ENCODE results near the gene CLDN14.

CLDN14 gene

DNA sequence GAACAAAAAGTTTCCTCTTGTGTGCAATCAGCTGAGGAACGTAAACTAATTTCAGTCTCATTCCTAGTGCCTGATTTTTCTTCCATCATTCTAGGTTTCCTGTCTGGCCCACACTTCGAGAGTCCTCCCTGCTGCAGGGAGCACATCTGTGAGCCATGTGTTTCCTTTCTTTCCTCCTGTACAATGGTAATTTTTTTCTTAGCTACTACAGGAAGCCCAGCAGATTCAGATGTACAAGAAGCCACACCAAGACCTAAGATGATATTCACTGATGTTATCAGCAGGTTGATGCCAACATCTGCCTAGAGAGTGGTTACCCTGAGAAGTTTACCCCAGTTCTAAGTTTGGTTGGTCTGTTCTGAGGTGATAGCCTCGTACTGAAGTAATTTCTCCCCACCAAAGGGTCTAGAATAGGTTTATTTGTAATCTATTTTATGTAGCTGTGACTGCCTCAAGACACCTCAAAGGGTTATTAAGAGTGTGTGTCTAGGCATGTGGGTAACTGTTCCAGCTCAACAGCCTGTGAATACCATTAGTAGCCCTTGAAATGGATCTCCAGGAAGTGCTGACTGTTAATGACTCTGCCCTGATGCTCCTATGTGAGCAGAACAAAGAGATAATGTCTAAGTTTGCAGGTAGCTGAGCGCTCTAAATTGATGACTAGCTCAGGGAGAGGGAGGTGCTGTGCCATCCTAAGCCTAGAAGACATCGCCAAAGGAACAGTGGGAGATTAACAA lies 31.7 kb upstream of the CLDN14 start:
- Histone ChIP-seq H3K4me2 (ENCODE audit: low read length) (no peak overlapping the region), H3K4me1 (ENCODE audit: control insufficient read depth, insufficient read depth, low read length) (no peaks in the 10 kb centered on the region), H3K4me3 (ENCODE audit: low read length) (no peak overlapping the region), H3K36me3 (ENCODE audit: insufficient read depth, low read length) (no peaks in the 10 kb centered on the region), H3K27me3 (ENCODE audit: control insufficient read depth, insufficient read depth, low read length) (peaks cover 13% of the 10 kb centered on the region), H3K9me3 (replicated peaks; ENCODE audit: low read length) (no peaks in the 10 kb centered on the region), H3K9ac (ENCODE audit: low read depth, low read length) (no peak overlapping the region)

DNA sequence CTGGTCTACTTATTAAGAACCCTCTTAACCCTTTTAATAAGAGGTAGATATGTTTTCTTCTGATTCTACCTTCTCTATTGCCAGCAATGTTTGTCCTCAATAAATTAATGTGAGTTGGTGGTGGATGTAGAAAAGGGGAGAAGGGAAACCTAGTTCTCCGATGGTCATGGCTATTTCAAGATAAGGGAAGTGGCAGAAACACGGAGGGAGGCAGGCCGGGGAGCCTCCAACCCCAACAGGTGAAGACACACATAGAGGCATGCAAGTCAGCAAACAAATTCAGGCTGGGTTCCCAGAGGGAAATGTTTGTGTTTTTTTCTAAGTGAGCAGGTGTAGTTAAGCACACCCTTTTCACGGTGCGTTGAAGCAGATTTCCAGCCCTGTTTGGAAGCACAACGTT lies 31.0 kb upstream of the CLDN14 start:
- Histone ChIP-seq H3K4me2 (ENCODE audit: low read length) (no peak overlapping the region), H3K36me3 (ENCODE audit: insufficient read depth, low read length) (no peaks in the 10 kb centered on the region), H3K27me3 (ENCODE audit: control insufficient read depth, insufficient read depth, low read length) (peaks cover 13% of the 10 kb centered on the region), H3K4me3 (ENCODE audit: low read length) (no peak overlapping the region), H3K9ac (ENCODE audit: low read depth, low read length) (no peak overlapping the region), H3K4me1 (ENCODE audit: control insufficient read depth, insufficient read depth, low read length) (no peaks in the 10 kb centered on the region), H3K9me3 (replicated peaks; ENCODE audit: low read length) (no peaks in the 10 kb centered on the region)

DNA sequence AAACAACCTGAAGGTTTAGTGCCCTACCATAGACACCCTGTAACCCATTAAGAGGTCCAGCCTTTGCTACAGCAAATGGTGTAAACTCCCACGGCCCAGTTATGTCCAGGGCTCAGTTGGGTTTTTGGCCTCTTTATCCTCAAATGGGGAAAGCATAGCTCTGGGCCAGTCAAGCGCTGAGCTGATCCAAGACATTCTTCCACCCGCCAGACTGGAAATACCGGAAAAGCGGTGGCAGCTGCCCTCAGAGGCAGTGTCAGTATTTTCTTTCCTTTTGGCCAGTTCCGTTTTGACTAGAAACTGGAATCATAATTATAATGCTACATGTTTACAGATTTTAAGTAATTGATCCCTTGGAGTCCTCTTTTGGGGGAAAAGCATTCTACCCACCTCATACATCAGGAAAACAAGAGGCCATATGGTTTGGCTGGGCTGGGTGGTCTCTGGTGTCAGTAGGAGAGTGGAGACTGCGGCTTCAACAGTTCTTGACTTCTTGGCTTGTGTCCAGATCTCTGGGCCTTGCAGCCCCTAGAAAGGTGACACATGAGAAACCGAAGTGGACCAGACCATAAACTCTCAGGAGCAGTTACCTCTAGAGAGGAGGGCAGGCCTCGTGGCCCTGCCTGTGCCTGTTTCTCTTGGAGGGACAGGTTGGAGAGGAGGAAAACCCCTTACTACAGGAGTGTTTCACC lies 30.2 kb upstream of the CLDN14 start:
- H3K4me1 ChIP-seq (ENCODE audit: control insufficient read depth, insufficient read depth, low read length), result no peaks in the 10 kb centered on the region
- H3K9me3 ChIP-seq (replicated peaks; ENCODE audit: low read length), result no peaks in the 10 kb centered on the region
- H3K9ac ChIP-seq (ENCODE audit: low read depth, low read length), result no peak overlapping the region
- H3K27me3 ChIP-seq (ENCODE audit: control insufficient read depth, insufficient read depth, low read length), result peaks cover 13% of the 10 kb centered on the region
- H3K36me3 ChIP-seq (ENCODE audit: insufficient read depth, low read length), result no peaks in the 10 kb centered on the region
- H3K4me2 ChIP-seq (ENCODE audit: low read length), result no peak overlapping the region
- H3K4me3 ChIP-seq (ENCODE audit: low read length), result no peak overlapping the region

DNA sequence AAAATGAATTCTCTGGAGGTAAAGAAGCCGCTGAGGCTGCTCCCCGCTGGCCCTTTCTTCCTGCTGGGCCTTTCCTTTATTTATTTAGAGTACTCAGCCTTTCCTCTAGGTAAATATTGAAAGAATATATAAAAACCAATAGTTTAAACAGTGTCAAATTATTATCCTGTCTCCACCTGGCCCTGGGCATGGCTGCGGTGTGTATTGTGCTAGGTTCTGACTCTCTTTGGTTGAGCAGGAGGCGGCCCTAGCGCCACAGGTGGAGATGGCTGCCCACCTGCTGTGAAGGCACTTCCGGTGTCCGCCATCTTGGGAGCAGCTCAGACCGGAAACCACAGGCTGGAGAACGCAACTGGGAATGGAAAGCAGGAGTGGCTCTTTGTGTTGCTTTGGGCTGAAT lies 29.0 kb upstream of the CLDN14 start:
- Histone ChIP-seq H3K9ac (ENCODE audit: low read depth, low read length) (no peak overlapping the region), H3K27me3 (ENCODE audit: control insufficient read depth, insufficient read depth, low read length) (peaks cover 10% of the 10 kb centered on the region), H3K4me3 (ENCODE audit: low read length) (no peak overlapping the region), H3K4me2 (ENCODE audit: low read length) (no peak overlapping the region), H3K9me3 (replicated peaks; ENCODE audit: low read length) (no peaks in the 10 kb centered on the region), H3K36me3 (ENCODE audit: insufficient read depth, low read length) (no peaks in the 10 kb centered on the region), H3K4me1 (ENCODE audit: control insufficient read depth, insufficient read depth, low read length) (no peaks in the 10 kb centered on the region)

DNA sequence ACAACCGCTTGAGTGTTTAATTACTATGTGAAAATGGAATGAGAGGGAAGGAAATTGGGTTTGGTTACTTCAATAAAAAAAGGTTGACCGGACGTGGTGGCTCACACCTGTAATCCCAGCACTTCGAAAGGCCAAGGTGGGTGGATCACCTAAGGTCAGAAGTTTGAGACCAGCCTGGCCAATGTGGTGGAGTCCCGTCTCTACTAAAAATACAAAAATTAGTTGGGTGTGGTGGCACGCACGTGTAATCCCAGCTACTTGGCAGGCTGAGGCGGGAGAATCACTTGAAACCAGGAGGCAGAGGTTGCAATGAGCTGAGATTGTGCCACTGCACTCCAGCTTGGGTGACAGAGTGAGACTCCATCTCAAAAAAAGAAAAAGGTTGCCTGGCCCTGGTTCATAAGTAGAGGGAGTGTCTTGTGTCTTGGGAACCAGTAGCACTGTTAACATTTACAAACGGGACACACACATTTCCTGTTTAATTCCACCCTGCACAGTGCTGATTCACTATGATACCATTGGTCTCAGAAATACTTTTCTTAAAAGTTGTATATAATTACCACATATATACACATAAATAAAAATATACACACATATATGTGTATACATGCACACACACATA lies 27.6 kb upstream of the CLDN14 start:
- Histone ChIP-seq H3K36me3 (ENCODE audit: insufficient read depth, low read length) (no peaks in the 10 kb centered on the region), H3K4me3 (ENCODE audit: low read length) (no peak overlapping the region), H3K4me1 (ENCODE audit: control insufficient read depth, insufficient read depth, low read length) (no peaks in the 10 kb centered on the region), H3K27me3 (ENCODE audit: control insufficient read depth, insufficient read depth, low read length) (peaks cover 10% of the 10 kb centered on the region), H3K9ac (ENCODE audit: low read depth, low read length) (no peak overlapping the region), H3K9me3 (replicated peaks; ENCODE audit: low read length) (no peaks in the 10 kb centered on the region), H3K4me2 (ENCODE audit: low read length) (no peak overlapping the region)

DNA sequence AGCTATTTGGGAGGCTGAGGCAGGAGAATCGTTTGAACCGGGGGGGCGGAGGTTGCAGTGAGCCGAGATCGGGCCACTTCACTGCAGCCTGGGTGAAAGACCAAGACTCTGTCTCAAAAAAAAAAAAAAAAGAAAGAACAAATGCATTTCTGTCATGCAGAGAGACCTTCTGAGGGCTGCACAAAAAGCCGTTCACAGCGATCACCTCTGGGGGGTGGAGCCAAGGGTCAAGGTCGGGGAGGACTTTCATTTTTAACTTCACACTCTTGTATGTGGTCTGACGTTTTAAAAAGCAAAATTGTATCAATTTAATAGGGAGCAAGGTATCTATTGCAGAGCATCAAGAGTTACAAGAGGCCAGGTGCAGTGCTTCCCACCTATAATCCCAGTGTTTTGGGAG lies 26.6 kb upstream of the CLDN14 start:
- no peaks in the 10 kb centered on the region for H3K4me1 ChIP-seq (ENCODE audit: control insufficient read depth, insufficient read depth, low read length)
- no peak overlapping the region for H3K9ac ChIP-seq (ENCODE audit: low read depth, low read length)

DNA sequence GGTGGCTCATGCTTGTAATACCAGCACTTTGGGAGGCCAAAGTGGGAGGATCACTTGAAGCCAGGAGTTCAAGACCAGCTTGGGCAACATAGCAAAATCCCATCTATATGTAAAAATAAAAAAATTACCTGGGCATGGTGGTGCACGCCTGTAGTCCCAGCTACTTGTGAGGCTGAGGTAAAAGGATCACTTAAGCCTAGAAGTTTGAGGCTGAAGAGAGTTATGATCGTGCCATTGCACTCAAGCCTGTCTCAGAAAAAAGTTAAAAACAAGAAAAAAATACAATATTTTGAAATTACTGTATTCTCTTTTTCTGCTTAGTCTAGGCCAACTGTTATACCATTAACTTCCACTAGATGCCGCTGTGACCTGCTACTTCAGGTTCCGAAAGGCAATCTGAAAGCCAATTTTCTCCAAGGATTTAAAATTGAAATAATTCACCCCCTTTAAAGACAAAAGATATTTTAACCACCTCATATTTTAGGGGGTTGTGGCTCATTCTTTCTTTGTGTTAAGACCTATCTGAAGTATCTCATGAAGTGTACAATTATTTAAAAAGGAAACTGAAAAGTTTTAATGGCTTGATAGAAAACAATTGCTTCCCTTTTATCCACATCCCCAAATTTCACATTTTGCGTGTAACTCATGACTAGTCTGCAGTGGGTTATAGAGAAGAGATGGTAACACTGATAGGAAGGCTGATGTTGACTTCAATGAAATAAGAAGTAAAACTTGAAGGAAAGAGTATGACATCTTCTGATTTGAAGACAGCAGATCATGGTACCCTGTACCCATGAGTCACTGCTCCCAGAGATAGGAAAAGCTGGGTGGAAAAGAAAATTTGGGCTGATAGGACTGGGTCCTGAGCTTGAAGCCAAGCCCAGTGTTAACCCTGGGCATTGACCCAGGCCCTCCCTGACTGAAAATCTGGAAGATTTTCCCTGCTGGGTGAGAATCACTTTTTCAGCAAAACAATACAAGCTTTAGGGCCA lies 24.4 kb upstream of the CLDN14 start:
- Histone ChIP-seq H3K4me3 (ENCODE audit: low read length) (no peak overlapping the region), H3K36me3 (ENCODE audit: insufficient read depth, low read length) (no peaks in the 10 kb centered on the region), H3K9ac (ENCODE audit: low read depth, low read length) (no peak overlapping the region), H3K4me2 (ENCODE audit: low read length) (no peak overlapping the region), H3K9me3 (replicated peaks; ENCODE audit: low read length) (no peaks in the 10 kb centered on the region), H3K27me3 (ENCODE audit: control insufficient read depth, insufficient read depth, low read length) (no peaks in the 10 kb centered on the region), H3K4me1 (ENCODE audit: control insufficient read depth, insufficient read depth, low read length) (peaks cover 15% of the 10 kb centered on the region)

More for the DNA sequence above, 26.6 kb upstream of the CLDN14 start:
- Histone ChIP-seq H3K9me3 (replicated peaks; ENCODE audit: low read length) (no peaks in the 10 kb centered on the region), H3K27me3 (ENCODE audit: control insufficient read depth, insufficient read depth, low read length) (peaks cover 3% of the 10 kb centered on the region), H3K36me3 (ENCODE audit: insufficient read depth, low read length) (no peaks in the 10 kb centered on the region), H3K4me3 (ENCODE audit: low read length) (no peak overlapping the region), H3K4me2 (ENCODE audit: low read length) (no peak overlapping the region)

DNA sequence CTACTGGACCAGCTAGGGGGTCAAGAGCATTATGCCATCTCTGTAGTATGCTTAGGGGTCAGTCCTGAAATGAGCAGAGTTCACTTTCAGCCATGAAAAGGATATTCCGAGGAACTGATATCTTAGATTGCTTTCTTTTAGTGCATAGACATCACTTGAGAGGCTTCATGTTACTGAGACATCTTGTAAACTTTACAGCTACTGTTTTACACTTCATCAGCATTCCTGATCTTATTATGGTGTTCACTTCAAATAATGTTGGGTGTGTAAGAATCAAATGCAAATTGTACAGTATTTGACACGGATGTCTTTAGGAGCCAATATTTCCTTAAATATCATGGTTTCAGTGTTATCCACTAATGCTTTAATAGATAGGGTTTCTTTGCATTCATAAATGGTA lies 22.4 kb upstream of the CLDN14 start:
- no peak overlapping the region for H3K4me2 ChIP-seq (ENCODE audit: low read length)
- H3K9ac ChIP-seq (ENCODE audit: low read depth, low read length), result no peak overlapping the region
- no peaks in the 10 kb centered on the region for H3K27me3 ChIP-seq (ENCODE audit: control insufficient read depth, insufficient read depth, low read length)
- no peaks in the 10 kb centered on the region for H3K9me3 ChIP-seq (replicated peaks; ENCODE audit: low read length)
- H3K4me1 ChIP-seq (ENCODE audit: control insufficient read depth, insufficient read depth, low read length), result peaks cover 17% of the 10 kb centered on the region
- H3K4me3 ChIP-seq (ENCODE audit: low read length), result no peak overlapping the region
- H3K36me3 ChIP-seq (ENCODE audit: insufficient read depth, low read length), result no peaks in the 10 kb centered on the region

DNA sequence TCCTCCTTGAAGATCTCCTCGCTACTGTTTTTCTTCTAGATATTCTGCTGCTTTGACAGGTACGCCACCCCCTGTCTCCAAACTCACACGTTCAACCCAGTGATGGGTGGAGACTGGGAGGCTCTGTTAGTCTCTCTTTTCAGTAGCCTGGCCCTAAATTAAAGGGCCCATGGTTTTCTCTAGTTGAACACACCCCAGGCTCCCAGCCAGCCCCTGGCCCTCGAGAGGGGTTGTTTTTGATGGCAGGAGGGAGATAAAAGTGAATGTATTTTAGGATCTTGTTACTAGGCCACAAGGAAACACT lies 21.6 kb upstream of the CLDN14 start:
- H3K36me3 ChIP-seq (ENCODE audit: insufficient read depth, low read length), result no peaks in the 10 kb centered on the region
- no peaks in the 10 kb centered on the region for H3K9me3 ChIP-seq (replicated peaks; ENCODE audit: low read length)
- no peak overlapping the region for H3K9ac ChIP-seq (ENCODE audit: low read depth, low read length)
- H3K4me2 ChIP-seq (ENCODE audit: low read length), result no peak overlapping the region
- H3K27me3 ChIP-seq (ENCODE audit: control insufficient read depth, insufficient read depth, low read length), result no peaks in the 10 kb centered on the region
- H3K4me3 ChIP-seq (ENCODE audit: low read length), result no peak overlapping the region
- H3K4me1 ChIP-seq (ENCODE audit: control insufficient read depth, insufficient read depth, low read length), result peaks cover 17% of the 10 kb centered on the region

DNA sequence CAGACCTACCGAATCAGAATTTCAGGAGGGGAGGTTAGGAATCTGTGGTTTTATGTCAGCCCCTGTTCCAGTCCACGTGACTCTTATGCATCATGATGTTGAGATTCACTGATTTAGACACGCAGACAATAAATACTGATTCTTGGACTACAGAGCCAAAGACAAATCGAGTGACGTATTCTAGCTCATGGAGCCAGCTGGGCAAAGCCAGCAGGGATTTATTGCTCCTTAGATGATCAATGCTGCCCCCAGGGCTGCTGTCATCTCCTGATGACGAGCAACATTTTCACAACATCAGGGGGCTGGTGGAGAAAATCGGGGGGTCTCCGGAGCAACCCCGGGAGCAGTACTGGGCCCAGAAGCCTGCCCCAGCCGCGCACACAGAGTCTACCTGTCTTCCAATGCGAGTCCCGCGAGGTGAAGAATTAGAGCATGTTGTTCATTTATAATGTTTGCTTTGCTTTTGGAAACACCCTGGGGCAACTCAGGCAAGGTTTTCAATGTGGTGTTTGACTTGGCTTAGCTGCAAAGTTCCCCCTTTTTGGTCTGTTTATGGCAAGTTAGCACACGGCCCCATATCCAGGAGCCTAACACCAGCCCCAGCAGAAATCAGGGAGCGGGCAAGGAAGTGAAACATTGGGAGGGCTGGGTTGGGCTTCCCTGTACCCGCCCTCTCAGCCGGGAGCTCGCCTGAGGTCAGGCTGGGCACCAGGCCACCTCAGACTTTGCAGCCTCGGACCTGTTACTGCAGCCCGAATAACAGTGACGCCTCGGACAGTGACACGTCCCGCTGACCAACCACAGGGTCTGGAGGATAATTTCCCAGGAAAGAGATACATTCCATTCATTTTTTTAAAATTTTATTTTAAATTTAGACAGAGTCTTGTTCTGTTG lies 19.9 kb upstream of the CLDN14 start:
- H3K4me3 ChIP-seq (ENCODE audit: low read length), result peak overlapping the region; percentile 49
- no peaks in the 10 kb centered on the region for H3K27me3 ChIP-seq (ENCODE audit: control insufficient read depth, insufficient read depth, low read length)

More for the DNA sequence above, 19.9 kb upstream of the CLDN14 start:
- H3K4me2 ChIP-seq (ENCODE audit: low read length), result peak overlapping the region; percentile 74
- peaks cover 17% of the 10 kb centered on the region for H3K4me1 ChIP-seq (ENCODE audit: control insufficient read depth, insufficient read depth, low read length)
- no peaks in the 10 kb centered on the region for H3K9me3 ChIP-seq (replicated peaks; ENCODE audit: low read length)
- peak overlapping the region; percentile 55 for H3K9ac ChIP-seq (ENCODE audit: low read depth, low read length)
- no peaks in the 10 kb centered on the region for H3K36me3 ChIP-seq (ENCODE audit: insufficient read depth, low read length)
